HG03175 (cell line): ENCODE results near the gene OR8D1.
A peak's percentile ranks its signal among the peaks of the same experiment; 100 is the strongest.

ENCODE experiments used
- ATAC-seq: cut with Tn5 transposase; IDR thresholded peaks from one replicate; pipeline ENCODE4 v1.9.1; 2021; ENCODE audit warnings: mild to moderate bottlenecking, moderate library complexity; ENCODE audit not compliant: unreplicated experiment

The OR8D1 gene

DNA sequence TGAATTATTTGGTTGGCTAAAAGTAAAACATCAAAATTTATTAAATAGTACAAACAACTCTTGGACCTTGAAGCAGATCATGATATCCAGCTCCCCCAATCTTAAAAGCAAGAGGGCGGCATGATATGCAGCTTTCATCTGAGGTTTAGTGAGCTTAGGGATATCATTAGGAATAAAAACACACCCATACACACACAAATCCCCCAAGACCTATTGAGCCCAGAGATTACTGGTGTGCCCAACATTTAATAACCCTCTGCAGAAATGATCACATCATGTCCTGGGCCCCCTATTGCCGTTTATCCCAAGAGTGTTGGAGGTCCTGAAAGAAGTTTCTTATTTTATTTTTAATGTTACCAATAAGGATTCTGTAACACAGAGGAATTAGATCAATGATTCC lies at the start of gene OR8D1:
Gene OR8D1 (minus strand): TSS at position 101 of the 400 bp plus-strand sequence. CDS start 3,183 bp downstream, outside the sequence.
- ATAC-seq = no peak

GRCh38 chr11:124359566-124359965 lies 45.8 kb upstream of the OR8D1 start:
- ATAC-seq = no peak

DNA sequence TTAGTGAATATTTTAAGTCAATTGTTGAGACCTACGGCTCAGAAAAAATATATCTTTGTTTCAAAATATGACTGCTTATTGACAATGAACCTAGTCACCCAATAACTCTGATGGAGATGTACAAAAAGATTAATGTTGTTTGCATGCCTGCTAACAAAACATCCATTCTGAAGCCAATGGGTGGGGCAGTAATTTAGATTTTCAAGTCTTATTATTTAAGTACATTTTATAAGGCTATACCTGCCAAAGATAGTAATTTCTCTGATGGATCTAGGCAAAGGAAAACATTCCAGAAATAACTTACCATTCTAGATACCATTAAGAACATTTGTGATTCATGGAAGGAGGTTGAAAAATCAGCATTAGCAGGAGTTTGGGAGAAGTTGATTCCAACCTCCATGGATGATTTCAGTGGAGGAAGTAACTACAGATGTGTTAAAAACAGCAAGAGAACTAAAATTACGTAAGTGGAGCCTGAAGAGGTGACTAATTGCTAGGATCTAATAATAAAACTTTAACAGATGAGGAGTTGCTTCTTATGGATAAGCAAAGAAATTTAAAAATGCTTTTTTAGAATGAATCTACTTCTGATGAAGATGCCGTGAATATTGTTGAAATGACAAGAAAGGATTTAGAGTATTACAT lies 32.7 kb upstream of the OR8D1 start:
- ATAC-seq = no peak

GRCh38 chr11:124344346-124344745 lies 30.6 kb upstream of the OR8D1 start:
- ATAC-seq = no peak

DNA sequence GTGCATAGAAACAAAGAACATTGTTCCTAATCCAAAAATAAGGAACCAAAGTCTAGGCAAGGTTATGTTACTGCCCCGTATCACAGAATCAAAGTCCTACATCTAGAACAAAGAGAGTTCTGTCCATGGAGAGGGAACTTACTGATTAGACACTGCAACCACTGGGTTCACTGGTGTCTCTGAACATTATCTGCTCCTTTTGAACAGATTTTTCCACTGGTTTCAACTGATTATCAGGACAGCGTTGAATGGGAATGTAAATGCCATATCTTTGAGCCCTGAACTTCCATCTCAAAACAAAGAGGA lies 26.3 kb upstream of the OR8D1 start:
- ATAC-seq = no peak

DNA sequence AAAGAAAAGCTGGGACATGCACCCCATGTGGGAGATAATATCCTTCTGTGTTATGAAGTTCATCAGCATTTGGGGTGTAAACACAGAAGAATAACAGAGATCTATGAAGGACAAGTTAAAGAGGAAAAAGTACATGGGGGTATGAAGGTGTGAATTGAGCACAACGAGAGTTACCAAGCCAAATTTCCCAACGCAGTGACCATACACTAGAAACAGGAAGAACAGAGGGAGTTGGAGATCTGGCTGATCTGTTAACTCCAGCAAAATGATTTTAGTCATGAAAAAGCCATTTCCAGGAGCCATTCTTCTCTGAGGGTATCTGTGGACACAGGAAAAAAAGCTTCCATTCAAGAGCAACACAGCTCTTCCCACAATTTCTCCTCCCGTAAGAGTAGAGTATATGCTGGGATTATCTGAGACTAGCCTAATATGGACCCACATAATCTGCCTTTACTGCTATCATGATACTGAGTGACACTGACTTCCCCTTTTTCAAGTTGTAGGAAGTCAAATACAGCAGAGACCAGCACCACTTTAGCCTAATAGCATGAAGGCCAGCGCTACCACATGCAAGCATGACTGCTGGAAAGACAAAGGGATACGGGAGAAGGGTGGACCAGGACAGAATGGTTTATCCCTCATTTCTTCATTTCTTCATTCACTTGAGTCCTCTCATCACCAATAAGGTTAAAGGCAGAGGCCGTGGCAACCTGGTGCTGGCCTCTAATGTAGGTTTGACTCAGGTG lies 25.8 kb upstream of the OR8D1 start:
- no peak for ATAC-seq

DNA sequence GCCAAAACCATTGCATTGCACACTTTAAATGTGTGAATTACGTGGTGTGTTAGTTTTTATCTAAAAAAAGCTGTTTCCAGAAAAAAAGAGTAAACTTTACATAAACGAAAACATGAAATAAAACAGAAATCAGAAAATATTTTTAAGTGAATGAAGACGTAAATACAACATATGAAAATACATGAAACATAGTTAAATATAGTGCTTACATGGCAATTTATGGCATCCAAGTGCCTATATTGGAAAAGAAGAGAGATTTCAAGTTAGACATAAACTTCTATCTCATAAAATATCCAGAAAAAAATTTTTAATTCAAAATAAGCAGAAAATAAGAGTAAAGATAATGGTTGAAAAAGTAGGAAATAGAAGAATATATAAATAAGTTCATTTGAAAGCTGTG lies 18.1 kb upstream of the OR8D1 start:
- no peak for ATAC-seq

- peak; percentile 96 for ATAC-seq
Measured at GRCh38 chr11:124329787-124330478, 16.2 kb upstream of the OR8D1 start.

DNA sequence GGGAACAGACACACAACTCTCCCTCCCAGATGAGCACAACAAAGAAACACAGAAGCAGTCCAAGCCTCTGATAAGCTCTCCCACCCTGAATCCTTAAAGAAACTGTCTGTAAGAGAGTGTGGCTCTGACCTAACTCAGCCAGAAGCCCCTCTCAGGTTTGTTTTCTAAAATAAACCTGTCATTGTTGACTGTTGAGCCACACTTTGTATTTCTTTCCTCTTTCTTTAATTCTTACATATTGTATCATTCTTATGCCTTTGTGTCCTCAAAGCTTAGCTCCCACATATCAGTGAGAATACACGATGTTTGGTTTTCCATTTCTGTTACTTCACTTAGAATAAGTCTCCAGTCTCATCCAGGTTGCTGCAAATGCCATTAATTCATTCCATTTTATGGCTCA lies 14.0 kb upstream of the OR8D1 start:
- ATAC-seq = no peak

DNA sequence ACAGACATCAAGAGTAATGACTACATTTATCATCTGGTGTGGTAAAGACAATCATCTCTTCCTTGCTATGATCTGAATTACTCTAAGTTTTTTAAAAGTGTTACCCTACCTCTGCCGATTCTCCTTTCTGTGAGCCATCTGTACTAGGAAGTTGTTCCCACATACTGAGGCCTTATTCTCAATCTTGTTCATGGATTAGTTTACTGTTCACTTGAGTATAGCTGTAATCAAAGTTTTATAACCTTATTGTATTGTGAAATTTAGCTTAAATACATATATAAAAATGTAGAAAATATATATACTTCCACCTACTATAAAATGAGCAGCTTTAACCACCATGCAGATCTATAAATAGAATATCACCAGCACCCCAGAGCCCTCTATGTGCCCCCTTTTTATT lies 8.6 kb upstream of the OR8D1 start:
- no peak for ATAC-seq

DNA sequence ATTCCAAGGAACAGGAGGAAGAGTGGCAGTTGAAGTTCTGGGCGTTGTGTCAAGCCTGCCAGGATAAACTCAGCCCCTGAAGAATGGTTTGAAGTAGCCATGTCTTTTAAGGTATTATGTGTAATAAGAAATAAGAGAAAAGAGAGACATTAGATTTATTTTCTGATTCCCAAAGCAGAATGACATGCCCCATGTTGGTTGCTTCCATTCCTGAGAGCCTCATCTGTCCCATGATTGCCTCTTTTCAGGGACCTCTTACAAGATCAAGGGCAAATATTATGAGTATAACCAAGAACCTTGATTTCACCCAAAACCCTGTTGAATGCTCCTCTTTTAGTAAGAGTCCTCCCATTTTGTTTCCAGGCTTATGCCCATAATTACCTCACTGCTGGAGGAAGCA lies 6.3 kb upstream of the OR8D1 start, which contains the start of gene OR8D2:
Gene OR8D2 (minus strand): TSS at position 101 of the 400 bp plus-strand sequence. CDS start 0 bp downstream, at position 101.
- no peak for ATAC-seq

GRCh38 chr11:124315052-124315451 lies 1.3 kb upstream of the OR8D1 start:
- ATAC-seq = no peak

DNA sequence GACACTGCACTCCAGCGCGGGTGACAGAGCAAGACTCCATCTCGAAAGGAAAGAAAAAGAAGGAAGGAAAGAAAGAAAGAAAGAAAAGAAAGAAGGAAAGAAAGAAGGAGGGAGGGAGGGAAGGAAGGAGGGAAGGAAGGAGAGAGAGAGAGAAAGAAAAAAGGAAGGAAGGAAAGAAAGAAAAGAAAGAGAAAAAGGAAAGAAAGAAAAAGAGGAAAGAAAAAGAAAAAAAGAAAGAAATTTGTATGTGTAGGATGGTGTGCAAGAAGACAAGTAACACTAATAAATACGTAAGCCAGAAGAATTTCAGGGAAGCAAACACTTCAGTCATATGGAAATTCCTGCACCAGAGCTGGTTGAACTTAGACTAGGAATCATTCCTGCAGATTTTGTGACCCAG lies 618 bp downstream of the OR8D1 start:
- no peak for ATAC-seq

GRCh38 chr11:124311670-124312069 lies 2.1 kb downstream of the OR8D1 start:
- ATAC-seq = no peak

- ATAC-seq = no peak
Measured at GRCh38 chr11:124311269-124311668, 2.5 kb downstream of the OR8D1 start.

DNA sequence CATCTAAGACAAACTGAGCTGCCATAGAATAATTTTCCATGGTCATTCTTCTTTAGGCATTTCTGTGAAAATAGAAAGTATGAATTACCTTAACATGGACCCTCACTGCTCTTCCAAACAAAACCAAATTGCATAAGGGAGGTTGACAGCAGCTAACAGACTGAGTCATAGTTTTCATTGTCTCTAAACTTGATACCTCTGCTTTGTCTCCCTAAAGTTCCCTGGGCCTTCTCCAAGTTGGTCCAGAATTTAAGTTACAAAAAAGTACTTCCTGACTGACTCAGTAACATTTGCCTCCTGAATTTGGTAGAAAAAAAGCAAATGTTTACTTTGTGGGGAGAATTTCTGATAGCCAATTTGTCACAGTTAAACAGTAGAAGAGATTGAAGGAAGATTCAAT lies 3.0 kb downstream of the OR8D1 start:
- ATAC-seq = no peak

GRCh38 chr11:124307093-124307492 lies 6.7 kb downstream of the OR8D1 start:
- no peak for ATAC-seq

GRCh38 chr11:124302347-124303125 lies 11.2 kb downstream of the OR8D1 start:
- no peak for ATAC-seq

DNA sequence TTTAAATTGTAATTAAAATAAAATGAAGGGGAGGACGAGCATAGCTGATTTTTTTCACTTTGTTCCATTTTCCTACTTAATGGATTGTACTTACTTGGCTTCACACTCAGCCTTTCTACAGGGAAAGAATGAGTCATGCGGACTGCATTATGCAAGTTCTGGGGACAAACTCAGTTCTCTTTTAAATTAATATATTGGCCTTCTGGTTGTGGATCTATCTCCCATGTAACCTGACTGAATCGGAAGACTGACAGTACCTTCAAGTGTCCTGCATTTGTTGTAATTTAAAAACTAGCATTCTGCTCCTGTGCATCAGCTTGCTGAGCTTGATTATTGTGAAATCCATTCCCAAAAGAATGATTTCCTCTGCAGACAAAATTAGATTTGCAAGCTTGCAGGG lies 12.2 kb downstream of the OR8D1 start:
- no peak for ATAC-seq

GRCh38 chr11:124297921-124298320 lies 15.8 kb downstream of the OR8D1 start:
- ATAC-seq = no peak

DNA sequence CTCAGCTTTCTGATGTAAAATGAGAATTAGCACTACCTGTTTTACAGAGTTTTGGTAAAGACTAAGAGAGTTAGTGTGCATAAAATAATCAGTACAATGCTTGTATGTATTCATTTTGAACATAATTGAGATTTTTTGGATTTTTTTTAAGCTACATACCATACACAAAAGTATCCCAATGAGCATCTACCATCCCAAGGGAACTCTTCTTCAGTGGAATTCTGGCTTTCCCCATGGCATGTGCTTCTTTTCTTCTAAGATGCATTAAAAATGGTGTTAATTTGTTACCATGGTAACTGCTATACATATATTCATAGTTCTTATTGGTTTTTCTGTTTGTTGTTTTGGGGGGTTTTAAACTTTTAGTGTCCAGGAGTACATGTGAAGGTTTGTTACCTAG lies 17.7 kb downstream of the OR8D1 start:
- no peak for ATAC-seq
